ENCODE data around the gene CD47.

Gene CD47

GRCh38 chr3:108018552-108018951 lies 72.3 kb downstream of the CD47 start:
- no peak for TF ChIP-seq EZH2phosphoT487 (IDR thresholded peaks at IDR 0.05; ENCODE audit: low read depth)
- TF ChIP-seq CTCF (IDR thresholded peaks at IDR 0.05; ENCODE audit: low read depth, low read length) = no peak
- Histone ChIP-seq H4K20me1 (ENCODE audit: insufficient read depth, low read length) (no peaks in the 10 kb centered on the region), H3K79me2 (ENCODE audit: low read length) (no peaks in the 10 kb centered on the region), H3K9ac (ENCODE audit: low read length) (no peak overlapping the region), H3K36me3 (replicated peaks; ENCODE audit: low read depth, low read length) (no peaks in the 10 kb centered on the region), H3K27ac (ENCODE audit: low read length) (no peak overlapping the region), H3K9me3 (ENCODE audit: insufficient read depth, low read length) (no peaks in the 10 kb centered on the region), H3K27me3 (ENCODE audit: low read depth, low read length) (peaks cover 10% of the 10 kb centered on the region), H2AFZ (ENCODE audit: low read depth, low read length) (no peak overlapping the region), H3K4me2 (ENCODE audit: low read length) (no peak overlapping the region), H3K4me1 (ENCODE audit: low read length) (no peaks in the 10 kb centered on the region), H3K4me3 (ENCODE audit: low read length) (no peak overlapping the region)

- Histone ChIP-seq H3K4me2 (ENCODE audit: low read length) (no peak overlapping the region), H3K9ac (ENCODE audit: low read length) (no peak overlapping the region), H3K27ac (ENCODE audit: low read length) (no peak overlapping the region), H2AFZ (ENCODE audit: low read depth, low read length) (no peak overlapping the region), H3K4me1 (ENCODE audit: low read length) (no peaks in the 10 kb centered on the region), H3K79me2 (ENCODE audit: low read length) (no peaks in the 10 kb centered on the region), H3K36me3 (replicated peaks; ENCODE audit: low read depth, low read length) (no peaks in the 10 kb centered on the region), H3K4me3 (ENCODE audit: low read length) (no peak overlapping the region), H3K27me3 (ENCODE audit: low read depth, low read length) (peaks cover 10% of the 10 kb centered on the region), H4K20me1 (ENCODE audit: insufficient read depth, low read length) (no peaks in the 10 kb centered on the region), H3K9me3 (ENCODE audit: insufficient read depth, low read length) (no peaks in the 10 kb centered on the region)
- no peak for TF ChIP-seq EZH2phosphoT487 (IDR thresholded peaks at IDR 0.05; ENCODE audit: low read depth)
- TF ChIP-seq CTCF (IDR thresholded peaks at IDR 0.05; ENCODE audit: low read depth, low read length) = no peak
These were observed 73.2 kb downstream of the CD47 start for GRCh38 chr3:108017587-108017986.

- H3K9ac ChIP-seq (ENCODE audit: low read length) = no peak overlapping the region
These were observed 75.9 kb downstream of the CD47 start for GRCh38 chr3:108014943-108015342.

More at GRCh38 chr3:108014943-108015342, 75.9 kb downstream of the CD47 start:
- H3K4me1 ChIP-seq (ENCODE audit: low read length) = no peaks in the 10 kb centered on the region
- peaks cover 10% of the 10 kb centered on the region; the same call in 1 of the 2 replicates for H3K27me3 ChIP-seq (ENCODE audit: low read depth, low read length)
- TF ChIP-seq CTCF (IDR thresholded peaks at IDR 0.05; ENCODE audit: low read depth, low read length) (no peak), EZH2phosphoT487 (IDR thresholded peaks at IDR 0.05; ENCODE audit: low read depth) (no peak)
- no peaks in the 10 kb centered on the region for H3K79me2 ChIP-seq (ENCODE audit: low read length)
- no peak overlapping the region for H3K4me3 ChIP-seq (ENCODE audit: low read length)
- H3K27ac ChIP-seq (ENCODE audit: low read length) = no peak overlapping the region
- no peaks in the 10 kb centered on the region for H4K20me1 ChIP-seq (ENCODE audit: insufficient read depth, low read length)
- H3K4me2 ChIP-seq (ENCODE audit: low read length) = no peak overlapping the region
- H3K9me3 ChIP-seq (ENCODE audit: insufficient read depth, low read length) = no peaks in the 10 kb centered on the region
- no peaks in the 10 kb centered on the region for H3K36me3 ChIP-seq (replicated peaks; ENCODE audit: low read depth, low read length)
- no peak overlapping the region for H2AFZ ChIP-seq (ENCODE audit: low read depth, low read length)

Data from OCI-LY3 (cell line).